Umbilical cord (tissue), 2 donors: Measurements from ENCODE around the gene F10. TPM values are rescaled to one million over a fixed set of nuclear protein-coding genes. Genes with fewer than 3 reads are reported as not detected.

ENCODE experiments used
- DNase-seq: peaks from one replicate; pipeline ENCODE4 v3.0.0-alpha.2; 2015; ENCODE audit warnings: low spot score
- total RNA-seq: library from RNA; depleted of rRNA; stranded (reverse); fragments of >200 nt; gene quantifications from one replicate; pipeline ENCODE4 v1.2.3, GENCODE V29; 2014; ENCODE audit warnings: low replicate concordance; ENCODE audit not compliant: insufficient read depth

The F10 gene
- total RNA-seq, 1 donor from 2014 or later, result 31.3 TPM

- DNase-seq, result no peak
These were observed 45.6 kb downstream of the F10 start for GRCh38 chr13:113168211-113168610.

- no peak for DNase-seq
These were observed 47.0 kb downstream of the F10 start for GRCh38 chr13:113169277-113170272.

GRCh38 chr13:113170511-113170910 lies 47.9 kb downstream of the F10 start:
- no peak for DNase-seq

GRCh38 chr13:113171250-113172125 lies 48.9 kb downstream of the F10 start:
- no peak for DNase-seq

GRCh38 chr13:113172419-113172926 lies 49.9 kb downstream of the F10 start:
- DNase-seq, result no peak

GRCh38 chr13:113176280-113176679 lies 53.7 kb downstream of the F10 start:
- DNase-seq, result no peak

GRCh38 chr13:113176822-113177221 lies 54.2 kb downstream of the F10 start:
- no peak for DNase-seq

- DNase-seq, result no peak
These were observed 55.7 kb downstream of the F10 start for GRCh38 chr13:113178070-113178895.

GRCh38 chr13:113178896-113179167 lies 56.2 kb downstream of the F10 start:
- no peak for DNase-seq

- no peak for DNase-seq
These were observed 57.0 kb downstream of the F10 start for GRCh38 chr13:113179374-113180230.

- DNase-seq, result no peak
These were observed 59.4 kb downstream of the F10 start for GRCh38 chr13:113182046-113182445.

- DNase-seq, result no peak
These were observed 61.0 kb downstream of the F10 start for GRCh38 chr13:113183450-113184129.

GRCh38 chr13:113184568-113185440 lies 62.2 kb downstream of the F10 start:
- no peak for DNase-seq

- DNase-seq, result no peak
These were observed 63.7 kb downstream of the F10 start for GRCh38 chr13:113186061-113186900.

- DNase-seq, result peak; percentile 74
These were observed 64.7 kb downstream of the F10 start for GRCh38 chr13:113187263-113187669.

- no peak for DNase-seq
These were observed 65.5 kb downstream of the F10 start for GRCh38 chr13:113187883-113188665.

GRCh38 chr13:113190181-113190580 lies 67.6 kb downstream of the F10 start:
- DNase-seq, result no peak
